GM18520 (cell line): ENCODE results near the gene LSM14B.

Source experiments
- ATAC-seq: cut with Tn5 transposase; IDR thresholded peaks from one replicate; pipeline ENCODE4 v1.9.1; 2021; ENCODE audit not compliant: unreplicated experiment

The LSM14B gene

GRCh38 chr20:62162765-62163484 lies 40.6 kb downstream of the LSM14B start:
- no peak for ATAC-seq

DNA sequence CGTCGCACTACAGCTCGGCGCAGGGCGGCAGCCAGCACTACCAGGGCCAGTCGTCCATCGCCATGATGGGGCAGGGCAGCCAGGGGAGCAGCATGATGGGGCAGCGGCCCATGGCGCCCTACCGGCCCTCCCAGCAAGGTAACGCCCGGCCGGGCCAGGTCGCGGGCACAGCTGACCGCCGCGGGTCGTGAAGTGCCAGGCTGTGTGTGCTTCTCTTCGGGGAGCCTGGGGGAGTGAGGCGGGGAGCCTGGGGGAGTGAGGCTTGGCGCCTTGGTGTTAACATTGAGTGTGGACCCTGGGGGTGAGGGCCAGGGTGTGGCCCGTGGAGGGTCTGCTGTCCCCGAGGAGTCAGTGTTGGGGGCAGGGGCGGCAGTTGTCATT lies 41.2 kb downstream of the LSM14B start:
- no peak for ATAC-seq

DNA sequence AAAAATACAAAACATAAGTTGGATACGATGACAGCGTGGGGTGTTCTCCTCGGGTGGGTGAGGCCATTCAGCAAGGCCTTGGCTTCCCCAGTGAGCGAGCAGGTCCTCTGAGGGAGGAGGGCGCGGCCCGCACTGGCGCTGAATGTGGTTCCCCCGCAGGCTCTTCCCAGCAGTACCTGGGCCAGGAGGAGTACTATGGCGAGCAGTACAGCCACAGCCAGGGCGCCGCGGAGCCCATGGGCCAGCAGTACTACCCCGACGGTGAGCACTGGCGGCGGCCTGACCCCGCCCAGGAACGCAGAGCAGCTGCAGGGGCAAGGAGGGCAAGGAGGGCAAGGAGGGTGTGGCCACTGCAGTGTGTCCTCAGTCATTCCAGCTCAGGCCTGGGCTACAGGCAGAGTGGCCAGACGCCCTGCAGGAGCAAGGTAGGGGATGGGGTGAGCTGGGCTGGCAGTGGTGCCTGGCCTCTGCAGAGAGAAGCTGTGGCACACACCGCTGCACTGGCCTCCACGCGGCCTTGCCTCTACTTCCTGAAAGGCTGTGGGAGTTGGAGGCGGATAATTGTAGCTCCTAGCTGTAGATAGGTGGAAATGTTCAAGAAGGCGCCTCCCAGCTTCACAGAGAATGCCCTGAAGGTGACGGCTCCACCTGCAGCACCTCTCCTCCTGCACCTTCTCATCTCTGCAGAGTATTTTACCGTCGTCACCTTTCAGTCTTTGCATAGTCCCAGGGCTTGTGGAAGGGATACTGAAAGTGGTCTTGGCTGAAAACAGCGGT lies 41.9 kb downstream of the LSM14B start:
- ATAC-seq, result no peak

GRCh38 chr20:62164879-62165761 lies 42.8 kb downstream of the LSM14B start:
- ATAC-seq, result no peak

DNA sequence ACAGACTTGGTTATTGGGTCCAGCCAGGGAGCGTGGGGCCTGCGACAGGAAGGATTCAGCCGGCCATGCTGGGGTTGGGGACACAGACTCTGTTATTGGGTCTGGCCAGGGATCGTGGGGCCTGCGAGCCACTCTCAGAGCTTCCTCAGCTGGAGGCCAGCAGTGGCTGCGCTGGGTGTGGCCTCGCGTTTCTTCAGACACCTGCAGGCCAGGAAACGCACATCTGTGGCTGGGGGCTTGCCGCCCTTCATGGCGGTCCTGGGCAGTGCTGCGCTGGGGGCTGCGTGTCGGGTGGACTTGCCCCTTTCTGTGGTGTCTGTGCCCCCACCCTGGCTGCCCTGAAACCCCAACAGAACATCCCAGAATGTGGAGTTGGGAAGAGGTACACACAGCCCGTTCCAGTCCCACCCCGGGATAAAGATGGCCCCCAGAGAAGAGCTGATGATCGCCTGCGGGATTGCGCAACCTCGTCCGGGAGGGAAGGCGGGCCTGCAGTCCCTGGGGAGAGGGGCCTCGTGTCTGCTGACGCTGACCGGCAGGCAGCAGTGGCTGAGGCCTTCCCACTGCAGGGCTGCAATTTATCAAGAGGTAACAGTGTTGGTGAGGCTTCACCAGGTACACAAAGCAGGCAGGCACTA lies 43.6 kb downstream of the LSM14B start:
- no peak for ATAC-seq

DNA sequence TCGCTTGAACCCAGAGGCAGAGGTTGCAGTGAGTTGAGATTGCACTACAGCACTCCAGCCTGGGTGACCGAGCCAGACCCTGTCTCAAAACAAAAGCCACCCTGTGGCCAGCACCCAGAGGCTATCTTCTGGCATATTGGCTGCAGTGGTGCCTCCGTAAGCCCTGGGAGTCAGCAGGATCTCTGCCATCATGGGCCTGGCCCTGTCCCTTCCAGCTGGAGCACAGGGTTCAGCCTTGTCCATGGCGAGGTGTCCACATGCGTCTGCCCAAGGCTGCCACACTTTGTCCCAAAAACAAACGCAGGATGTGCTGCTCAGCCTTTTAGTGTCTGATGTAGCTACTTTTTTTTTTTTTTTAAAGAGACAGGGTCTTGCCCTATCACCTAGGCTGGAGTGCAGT lies 45.2 kb downstream of the LSM14B start:
- ATAC-seq, result no peak

GRCh38 chr20:62168061-62168460 lies 45.8 kb downstream of the LSM14B start:
- ATAC-seq, result no peak

DNA sequence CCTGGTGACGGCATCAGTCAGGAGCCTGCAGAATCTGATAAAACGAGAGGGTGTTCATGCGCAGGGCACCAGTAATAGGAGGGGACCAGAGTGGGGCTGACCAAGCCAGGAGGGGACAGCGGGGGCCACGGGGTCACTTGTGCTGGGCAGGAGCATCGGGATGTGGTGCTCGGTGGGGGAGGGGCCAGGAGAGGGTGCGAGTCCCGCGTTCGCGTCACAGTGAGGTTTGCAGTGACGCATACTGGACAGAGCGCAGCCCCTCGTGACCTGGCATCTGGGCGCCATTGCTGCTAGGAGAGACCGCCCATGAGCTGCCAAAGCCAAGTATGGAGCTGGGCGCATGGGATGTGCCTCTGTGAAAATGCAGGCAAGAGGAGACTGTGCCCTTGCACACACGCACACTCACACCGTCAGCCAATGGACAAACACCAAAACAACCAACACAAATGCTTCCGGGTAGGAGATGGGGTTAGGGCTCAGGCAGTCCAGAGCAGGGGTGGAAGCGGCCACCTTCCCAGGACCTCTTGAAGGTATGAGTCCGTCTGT lies 46.7 kb downstream of the LSM14B start:
- no peak for ATAC-seq

DNA sequence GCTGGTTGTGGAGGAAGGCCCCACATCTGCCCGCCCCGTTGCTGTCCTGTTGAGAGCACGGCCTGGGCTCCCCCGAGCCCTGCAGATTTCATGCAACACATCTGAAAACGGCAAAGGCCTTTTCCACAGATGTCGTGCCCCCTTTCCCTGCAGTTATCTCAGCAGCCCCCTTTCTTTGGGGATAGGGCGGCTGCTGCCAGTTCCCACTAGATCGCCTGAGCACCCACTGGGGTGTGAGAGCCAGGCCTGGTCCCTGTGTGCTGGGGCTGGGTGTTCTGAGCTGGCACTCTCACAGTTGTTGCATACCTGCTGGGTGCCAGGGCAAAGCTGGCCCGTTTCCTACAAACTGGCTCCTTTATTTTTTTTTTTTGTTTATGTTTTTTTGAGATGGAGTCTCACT lies 48.3 kb downstream of the LSM14B start:
- no peak for ATAC-seq

- no peak for ATAC-seq
These were observed 49.0 kb downstream of the LSM14B start for GRCh38 chr20:62171245-62171644.

GRCh38 chr20:62172666-62173065 lies 50.4 kb downstream of the LSM14B start:
- no peak for ATAC-seq

- ATAC-seq, result no peak
These were observed 51.9 kb downstream of the LSM14B start for GRCh38 chr20:62174021-62174804.

DNA sequence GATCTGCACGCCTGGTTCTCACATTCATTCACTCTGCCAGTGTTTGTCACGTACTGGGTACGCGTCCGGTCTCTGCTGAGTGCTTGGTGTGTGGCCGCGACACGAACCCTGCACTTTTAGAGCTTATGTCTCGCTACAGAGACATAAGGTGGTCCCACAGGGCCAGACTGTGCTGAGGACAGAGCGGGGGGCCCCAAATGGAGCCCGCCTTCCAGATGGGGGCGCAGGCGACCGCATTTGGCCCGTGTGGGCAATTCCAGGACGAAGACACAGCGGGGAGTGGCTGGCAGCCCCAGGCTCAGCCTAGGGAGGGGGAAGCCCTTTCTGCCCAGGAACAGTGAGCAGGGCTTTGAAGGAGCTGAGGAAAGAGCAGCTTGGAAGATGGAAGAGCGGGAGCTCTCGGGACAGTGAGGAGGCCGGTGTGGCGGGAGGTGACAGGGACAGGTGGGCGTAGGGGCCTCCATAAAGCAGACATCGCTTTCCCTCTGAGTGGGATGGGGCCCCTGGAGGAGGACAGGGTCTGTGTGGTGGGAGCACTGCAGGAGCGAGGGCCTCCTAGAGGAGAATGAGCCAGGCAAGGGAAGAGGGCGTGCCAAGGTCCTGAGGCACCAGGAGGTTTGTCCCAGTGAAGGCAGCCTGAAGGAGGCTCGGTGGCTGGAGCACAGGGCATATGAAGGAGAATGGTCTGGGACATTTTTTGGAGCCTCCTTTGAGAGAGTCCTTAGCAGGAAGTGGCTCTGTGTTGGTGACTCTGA lies 52.8 kb downstream of the LSM14B start:
- no peak for ATAC-seq

- ATAC-seq, result no peak
These were observed 53.4 kb downstream of the LSM14B start for GRCh38 chr20:62175711-62176110.

DNA sequence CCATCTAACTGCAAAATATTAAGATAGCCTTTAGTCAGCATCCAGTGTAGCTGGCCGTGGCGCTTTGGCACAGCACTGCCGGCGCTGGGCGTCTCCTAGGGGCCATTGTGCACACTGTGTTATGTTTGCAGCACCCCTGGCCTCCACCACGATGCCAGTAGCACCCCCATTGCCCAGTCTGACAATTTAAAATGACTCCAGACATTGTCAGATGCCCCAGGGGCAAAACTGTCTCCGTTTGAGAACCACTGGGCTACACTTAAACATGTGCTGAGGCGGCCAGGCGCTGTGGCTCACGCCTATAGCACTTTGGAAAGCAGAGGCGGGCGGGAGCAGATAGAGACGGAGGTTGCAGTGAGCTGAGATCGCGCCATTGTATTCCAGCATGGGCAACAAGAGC lies 54.6 kb downstream of the LSM14B start:
- ATAC-seq, result no peak

DNA sequence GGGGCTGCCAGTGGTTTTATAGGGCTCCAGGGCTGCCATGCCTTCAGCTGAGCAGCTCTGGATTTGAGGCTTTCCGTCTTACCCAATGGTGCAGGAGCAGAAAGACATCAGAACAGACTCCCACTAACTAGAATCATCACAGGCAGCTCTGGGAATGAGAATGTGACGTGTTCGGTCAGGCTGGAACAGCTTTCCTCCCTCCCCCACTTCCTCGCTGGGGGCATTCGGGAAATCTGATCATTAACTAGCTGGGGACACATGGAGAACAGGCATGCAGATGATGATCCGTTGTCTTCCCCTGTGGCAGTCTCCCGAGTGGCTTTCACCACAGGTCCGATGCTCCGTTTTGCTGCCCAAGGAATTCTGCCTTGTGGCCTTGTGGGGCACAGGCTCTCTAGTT lies 55.0 kb downstream of the LSM14B start:
- ATAC-seq, result no peak

DNA sequence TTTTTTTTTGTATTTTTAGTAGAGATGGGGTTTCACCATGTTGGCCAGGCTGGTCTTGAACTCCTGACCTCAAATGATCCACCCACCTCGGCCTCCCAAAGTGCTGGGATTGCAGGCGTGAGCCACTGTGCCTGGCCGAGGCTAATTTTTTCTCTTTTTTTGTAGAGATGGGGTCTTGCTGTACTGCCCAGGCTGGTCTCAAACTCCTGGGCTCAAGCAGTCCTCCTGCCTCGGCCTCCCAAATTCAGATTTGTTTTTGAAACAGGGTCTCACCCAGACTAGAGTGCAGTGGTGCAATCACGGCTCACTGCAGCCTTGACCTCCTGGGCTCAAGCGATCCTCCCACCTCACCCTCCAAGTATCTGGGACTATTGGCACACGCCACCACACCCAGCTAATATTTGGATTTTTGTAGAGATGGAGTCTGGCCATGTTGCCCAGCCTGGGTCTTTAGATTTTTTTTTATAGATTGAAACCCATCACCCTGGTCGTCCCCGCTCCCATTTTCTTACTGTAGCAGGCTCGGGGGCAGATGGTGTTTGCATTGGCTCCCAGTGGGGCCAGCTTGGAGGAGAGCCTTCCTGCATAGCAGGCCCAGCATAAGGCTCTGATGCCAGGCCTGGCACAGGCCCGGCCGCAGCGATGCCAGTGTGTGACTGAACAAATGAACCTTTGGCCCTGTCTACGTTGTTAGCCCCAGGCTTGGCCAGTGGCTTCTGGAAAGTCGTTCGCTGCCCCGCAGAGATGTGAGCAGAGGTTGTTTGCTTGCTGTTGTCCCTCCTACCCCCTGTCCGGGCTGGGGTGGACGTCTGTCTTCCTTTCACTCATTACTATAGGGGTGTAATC lies 56.3 kb downstream of the LSM14B start:
- no peak for ATAC-seq

GRCh38 chr20:62179162-62179504 lies 56.9 kb downstream of the LSM14B start:
- ATAC-seq, result no peak

DNA sequence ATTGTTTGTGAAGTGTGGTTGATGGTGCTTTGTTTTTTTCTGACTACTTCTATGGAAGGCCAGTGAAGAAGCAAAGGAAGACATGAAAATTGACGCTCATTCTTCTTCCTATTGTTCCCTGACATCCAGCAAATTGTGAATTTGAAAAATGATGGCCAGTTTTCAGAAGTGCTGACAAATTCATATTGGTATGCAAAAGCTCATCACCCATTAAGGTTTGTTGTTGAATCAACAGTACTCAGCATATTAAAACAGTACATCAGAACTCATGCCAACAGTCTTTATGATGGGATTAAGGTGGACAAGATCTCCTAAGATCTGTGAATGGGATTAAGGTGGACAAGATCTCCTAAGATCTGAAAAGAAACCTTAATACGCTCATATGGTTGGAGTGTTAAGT lies 59.5 kb downstream of the LSM14B start:
- ATAC-seq, result no peak
